Stimulated activated CD4-positive, alpha-beta T cell treated with anti-CD3 and anti-CD28 coated beads, Interleukin-2, amount 100 ng/mL, for 48 hours (primary cell): ENCODE data around the gene PRLH.
"Not testable (repeated sequence)": the region's sequence is repeated elsewhere in the genome, so short reads cannot be mapped to it uniquely, and the experiment has no call there.

Experiments used
- DNase-seq, 2 donors: peaks; one replicate each; pipeline ENCODE4 v3.0.0-alpha.2; 2020

Gene PRLH

GRCh38 chr2:237583385-237584295 lies 17.3 kb downstream of the PRLH start:
- DNase-seq = no peak

- DNase-seq = no peak
Measured at GRCh38 chr2:237585590-237586221, 19.3 kb downstream of the PRLH start.

- no peak for DNase-seq
Measured at GRCh38 chr2:237588044-237588696, 21.8 kb downstream of the PRLH start.

GRCh38 chr2:237590272-237591140 lies 24.1 kb downstream of the PRLH start, which contains the start of gene RAB17:
TSS of gene RAB17 (minus strand) at chr2:237590734. CDS start at chr2:237586154, 4,580 bp downstream.
- DNase-seq = no peak

GRCh38 chr2:237591141-237591881 lies 24.9 kb downstream of the PRLH start:
- no peak for DNase-seq

GRCh38 chr2:237592425-237592980 lies 26.1 kb downstream of the PRLH start:
- no peak for DNase-seq

- no peak for DNase-seq
Measured at GRCh38 chr2:237593036-237593435, 26.7 kb downstream of the PRLH start.

- no peak for DNase-seq
Measured at GRCh38 chr2:237593596-237594320, 27.4 kb downstream of the PRLH start.

GRCh38 chr2:237594514-237594871 lies 28.1 kb downstream of the PRLH start:
- DNase-seq = no peak

GRCh38 chr2:237595829-237596519 lies 29.6 kb downstream of the PRLH start:
- DNase-seq = not testable (repeated sequence)

GRCh38 chr2:237596520-237597195 lies 30.3 kb downstream of the PRLH start:
- no peak for DNase-seq

GRCh38 chr2:237597196-237598145 lies 31.1 kb downstream of the PRLH start:
- no peak for DNase-seq

- DNase-seq = no peak
Measured at GRCh38 chr2:237598468-237599208, 32.3 kb downstream of the PRLH start.

GRCh38 chr2:237599465-237600110 lies 33.2 kb downstream of the PRLH start:
- no peak for DNase-seq

GRCh38 chr2:237600205-237600846 lies 34.0 kb downstream of the PRLH start:
- no peak for DNase-seq

GRCh38 chr2:237601453-237602116 lies 35.2 kb downstream of the PRLH start:
- no peak for DNase-seq
